PC-9 (cell line): ENCODE data around the gene PAH.

Experiments used
- CTCF ChIP-seq: fragments of 200-600 bp; sonication (generic); conservative IDR thresholded peaks from 2 replicates; pipeline ENCODE4 v1.6.1; 2017; ENCODE audit warnings: mixed run types, antibody characterized with exemption, mild to moderate bottlenecking, moderate library complexity
- EZH2 ChIP-seq: fragments of 200-600 bp; sonication (generic); IDR thresholded peaks from 2 replicates; pipeline ENCODE4 v1.8.0; 2017; ENCODE audit warnings: antibody characterized with exemption, low read depth

- TF ChIP-seq EZH2 (no peak), CTCF (no peak)
These were observed 92.7 kb downstream of the PAH start for GRCh38 chr12:102824218-102824835.
